ENCODE results near the gene PGAM1. TPM values are rescaled to one million over a fixed set of nuclear protein-coding genes. Genes with fewer than 3 reads are reported as not detected.
A peak's percentile ranks its signal among the peaks of the same experiment; 100 is the strongest.

The PGAM1 gene
- polyA plus RNA-seq, 1 donor, result 138 TPM

GRCh38 chr10:97454330-97455036 lies 28.5 kb downstream of the PGAM1 start:
- Histone ChIP-seq H3K4me1 (ENCODE audit: control insufficient read depth, insufficient read depth, low read length) (no peaks in the 10 kb centered on the region), H3K4me3 (ENCODE audit: low read length) (no peak overlapping the region), H3K27ac (ENCODE audit: low read length) (no peak overlapping the region), H3K9me3 (ENCODE audit: control insufficient read depth, low read depth, low read length) (no peaks in the 10 kb centered on the region), H3K36me3 (ENCODE audit: control insufficient read depth, insufficient read depth, low read length) (peaks cover 70% of the 10 kb centered on the region), H3K27me3 (ENCODE audit: control insufficient read depth, insufficient read depth, low read length) (no peaks in the 10 kb centered on the region)
- WGBS (ENCODE audit: insufficient coverage, low lambda C conversion rate), result 83% methylated on average over 1 of the region's 3 CpGs
- no peak for DNase-seq

DNA sequence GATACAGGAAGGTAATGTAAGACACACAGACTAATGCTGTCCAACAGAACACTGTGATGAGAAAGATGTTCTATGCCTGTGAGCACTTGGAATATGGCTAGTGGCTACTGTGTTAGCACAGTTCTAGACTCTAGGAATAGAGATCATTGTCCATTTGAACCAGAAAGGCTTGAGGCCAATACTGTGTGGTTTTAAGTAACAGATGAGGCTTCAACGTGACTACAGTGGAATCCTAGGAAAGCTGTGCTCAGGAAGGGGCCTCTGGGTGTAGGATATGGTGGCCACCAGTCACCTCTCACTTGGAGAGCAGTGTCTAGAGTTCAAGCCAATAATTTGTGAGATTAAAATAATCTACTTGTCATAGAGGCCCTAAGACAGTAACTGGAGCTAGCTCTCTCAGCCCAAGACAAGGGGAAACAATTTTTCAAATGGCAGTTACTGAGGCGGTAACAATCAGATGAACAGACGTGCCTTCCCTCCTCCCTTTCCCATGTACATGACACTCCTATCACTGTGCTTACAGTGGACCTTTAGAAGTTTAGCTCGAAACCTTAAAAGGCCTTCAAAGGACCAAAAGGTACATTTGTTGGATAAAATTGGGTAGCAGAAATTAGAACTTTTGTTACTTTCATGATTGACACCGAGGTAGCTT lies 30.2 kb downstream of the PGAM1 start:
- H3K27me3 ChIP-seq (ENCODE audit: control insufficient read depth, insufficient read depth, low read length), result no peaks in the 10 kb centered on the region
- no CpG with 5 or more reads among the region's 5 CpGs for WGBS (ENCODE audit: insufficient coverage, low lambda C conversion rate)
- no peak overlapping the region for H3K4me3 ChIP-seq (ENCODE audit: low read length)
- no peak for DNase-seq
- no peak overlapping the region for H3K27ac ChIP-seq (ENCODE audit: low read length)
- H3K9me3 ChIP-seq (ENCODE audit: control insufficient read depth, low read depth, low read length), result no peaks in the 10 kb centered on the region
- H3K4me1 ChIP-seq (ENCODE audit: control insufficient read depth, insufficient read depth, low read length), result no peaks in the 10 kb centered on the region
- H3K36me3 ChIP-seq (ENCODE audit: control insufficient read depth, insufficient read depth, low read length), result peaks cover 85% of the 10 kb centered on the region

GRCh38 chr10:97456686-97457065 lies 30.7 kb downstream of the PGAM1 start:
- H3K27me3 ChIP-seq (ENCODE audit: control insufficient read depth, insufficient read depth, low read length), result no peaks in the 10 kb centered on the region
- no peak for DNase-seq
- WGBS (ENCODE audit: insufficient coverage, low lambda C conversion rate), result no CpG with 5 or more reads among the region's 3 CpGs
- H3K27ac ChIP-seq (ENCODE audit: low read length), result no peak overlapping the region
- no peak overlapping the region for H3K4me3 ChIP-seq (ENCODE audit: low read length)
- H3K9me3 ChIP-seq (ENCODE audit: control insufficient read depth, low read depth, low read length), result no peaks in the 10 kb centered on the region
- H3K36me3 ChIP-seq (ENCODE audit: control insufficient read depth, insufficient read depth, low read length), result peaks cover 89% of the 10 kb centered on the region
- H3K4me1 ChIP-seq (ENCODE audit: control insufficient read depth, insufficient read depth, low read length), result no peaks in the 10 kb centered on the region

- Histone ChIP-seq H3K36me3 (ENCODE audit: control insufficient read depth, insufficient read depth, low read length) (peaks cover 90% of the 10 kb centered on the region), H3K27me3 (ENCODE audit: control insufficient read depth, insufficient read depth, low read length) (no peaks in the 10 kb centered on the region), H3K27ac (ENCODE audit: low read length) (no peak overlapping the region), H3K4me1 (ENCODE audit: control insufficient read depth, insufficient read depth, low read length) (no peaks in the 10 kb centered on the region), H3K4me3 (ENCODE audit: low read length) (no peak overlapping the region), H3K9me3 (ENCODE audit: control insufficient read depth, low read depth, low read length) (no peaks in the 10 kb centered on the region)
- WGBS (ENCODE audit: insufficient coverage, low lambda C conversion rate), result no CpG with 5 or more reads among the region's 7 CpGs
- no peak for DNase-seq
Observed at GRCh38 chr10:97459111-97459510, 33.1 kb downstream of the PGAM1 start.

DNA sequence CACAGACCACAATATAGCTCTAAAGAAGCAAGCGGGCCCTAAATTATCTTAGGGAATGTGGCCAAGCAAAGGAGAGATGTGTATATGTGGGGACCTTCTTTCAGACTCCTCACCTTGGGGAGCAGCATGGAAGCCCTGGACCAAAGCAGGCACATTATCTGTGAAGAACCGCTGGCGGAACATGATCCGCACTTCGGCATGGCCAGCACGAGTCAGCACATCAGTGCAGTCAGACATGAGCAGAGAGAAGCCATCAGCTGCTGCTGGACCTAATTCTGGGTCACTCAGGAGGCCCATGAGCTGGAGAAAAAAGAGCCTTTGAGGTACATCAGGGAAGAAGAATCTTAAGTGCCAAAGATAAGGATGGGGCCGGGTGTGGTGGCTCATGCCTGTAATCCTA lies 33.9 kb downstream of the PGAM1 start:
- Histone ChIP-seq H3K9me3 (ENCODE audit: control insufficient read depth, low read depth, low read length) (no peaks in the 10 kb centered on the region), H3K4me1 (ENCODE audit: control insufficient read depth, insufficient read depth, low read length) (no peaks in the 10 kb centered on the region), H3K27me3 (ENCODE audit: control insufficient read depth, insufficient read depth, low read length) (no peaks in the 10 kb centered on the region), H3K4me3 (ENCODE audit: low read length) (no peak overlapping the region), H3K27ac (ENCODE audit: low read length) (no peak overlapping the region), H3K36me3 (ENCODE audit: control insufficient read depth, insufficient read depth, low read length) (peaks cover 90% of the 10 kb centered on the region)
- no CpG with 5 or more reads among the region's 7 CpGs for WGBS (ENCODE audit: insufficient coverage, low lambda C conversion rate)
- no peak for DNase-seq

- Histone ChIP-seq H3K9me3 (ENCODE audit: control insufficient read depth, low read depth, low read length) (no peaks in the 10 kb centered on the region), H3K36me3 (ENCODE audit: control insufficient read depth, insufficient read depth, low read length) (peaks cover 90% of the 10 kb centered on the region), H3K27ac (ENCODE audit: low read length) (no peak overlapping the region), H3K27me3 (ENCODE audit: control insufficient read depth, insufficient read depth, low read length) (no peaks in the 10 kb centered on the region), H3K4me1 (ENCODE audit: control insufficient read depth, insufficient read depth, low read length) (no peaks in the 10 kb centered on the region), H3K4me3 (ENCODE audit: low read length) (no peak overlapping the region)
- no CpG with 5 or more reads among the region's 2 CpGs for WGBS (ENCODE audit: insufficient coverage, low lambda C conversion rate)
- DNase-seq, result no peak
Observed at GRCh38 chr10:97462309-97462708, 36.3 kb downstream of the PGAM1 start.

- Histone ChIP-seq H3K9me3 (ENCODE audit: control insufficient read depth, low read depth, low read length) (no peaks in the 10 kb centered on the region), H3K4me1 (ENCODE audit: control insufficient read depth, insufficient read depth, low read length) (no peaks in the 10 kb centered on the region), H3K36me3 (ENCODE audit: control insufficient read depth, insufficient read depth, low read length) (peaks cover 94% of the 10 kb centered on the region), H3K27ac (ENCODE audit: low read length) (no peak overlapping the region), H3K4me3 (ENCODE audit: low read length) (no peak overlapping the region), H3K27me3 (ENCODE audit: control insufficient read depth, insufficient read depth, low read length) (no peaks in the 10 kb centered on the region)
- peak; percentile 63 to 67 for DNase-seq
- WGBS (ENCODE audit: insufficient coverage, low lambda C conversion rate), result no CpG with 5 or more reads among the region's 4 CpGs
Observed at GRCh38 chr10:97463363-97464132, 37.6 kb downstream of the PGAM1 start.

- WGBS (ENCODE audit: insufficient coverage, low lambda C conversion rate), result no CpG with 5 or more reads among the region's 1 CpG
- Histone ChIP-seq H3K4me1 (ENCODE audit: control insufficient read depth, insufficient read depth, low read length) (no peaks in the 10 kb centered on the region), H3K9me3 (ENCODE audit: control insufficient read depth, low read depth, low read length) (no peaks in the 10 kb centered on the region), H3K4me3 (ENCODE audit: low read length) (no peak overlapping the region), H3K36me3 (ENCODE audit: control insufficient read depth, insufficient read depth, low read length) (peaks cover 94% of the 10 kb centered on the region), H3K27ac (ENCODE audit: low read length) (no peak overlapping the region), H3K27me3 (ENCODE audit: control insufficient read depth, insufficient read depth, low read length) (no peaks in the 10 kb centered on the region)
- DNase-seq, result no peak
Observed at GRCh38 chr10:97464226-97464625, 38.2 kb downstream of the PGAM1 start.

DNA sequence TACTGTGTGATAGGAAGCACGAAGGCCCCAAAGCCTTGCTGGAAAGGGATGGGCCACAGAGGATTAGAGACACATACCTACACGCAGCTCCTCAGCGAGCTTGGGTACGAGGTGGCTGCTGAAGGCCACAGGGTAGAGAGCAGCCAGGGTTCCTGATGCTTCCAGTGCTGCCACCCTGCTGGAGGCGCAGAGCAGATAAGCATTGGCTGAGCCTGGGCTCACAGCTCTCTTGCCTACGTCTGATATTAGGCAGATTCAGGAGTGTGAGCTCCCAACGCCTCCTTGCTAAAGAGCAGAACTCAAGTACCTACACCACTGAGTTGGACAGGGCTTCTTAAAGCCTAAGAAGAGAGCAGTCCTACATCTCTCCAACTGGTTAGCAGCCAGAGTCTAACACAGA lies 40.0 kb downstream of the PGAM1 start:
- no peak for DNase-seq
- Histone ChIP-seq H3K27me3 (ENCODE audit: control insufficient read depth, insufficient read depth, low read length) (no peaks in the 10 kb centered on the region), H3K27ac (ENCODE audit: low read length) (no peak overlapping the region), H3K4me3 (ENCODE audit: low read length) (no peak overlapping the region), H3K36me3 (ENCODE audit: control insufficient read depth, insufficient read depth, low read length) (peaks cover 93% of the 10 kb centered on the region), H3K4me1 (ENCODE audit: control insufficient read depth, insufficient read depth, low read length) (no peaks in the 10 kb centered on the region), H3K9me3 (ENCODE audit: control insufficient read depth, low read depth, low read length) (no peaks in the 10 kb centered on the region)
- no CpG with 5 or more reads among the region's 7 CpGs for WGBS (ENCODE audit: insufficient coverage, low lambda C conversion rate)

GRCh38 chr10:97466755-97467154 lies 40.8 kb downstream of the PGAM1 start:
- Histone ChIP-seq H3K9me3 (ENCODE audit: control insufficient read depth, low read depth, low read length) (no peaks in the 10 kb centered on the region), H3K36me3 (ENCODE audit: control insufficient read depth, insufficient read depth, low read length) (peaks cover 90% of the 10 kb centered on the region), H3K4me1 (ENCODE audit: control insufficient read depth, insufficient read depth, low read length) (no peaks in the 10 kb centered on the region), H3K27ac (ENCODE audit: low read length) (no peak overlapping the region), H3K27me3 (ENCODE audit: control insufficient read depth, insufficient read depth, low read length) (no peaks in the 10 kb centered on the region), H3K4me3 (ENCODE audit: low read length) (no peak overlapping the region)
- no peak for DNase-seq
- no CpG with 5 or more reads among the region's 4 CpGs for WGBS (ENCODE audit: insufficient coverage, low lambda C conversion rate)
